Inflammatory macrophage (primary cell): ENCODE measurements around the gene TGFBR3.

ENCODE experiments used
- DNase-seq, 2 donors: peaks; one replicate each; pipeline ENCODE4 v3.0.0-alpha.2; 2020 to 2022

TGFBR3 gene

DNA sequence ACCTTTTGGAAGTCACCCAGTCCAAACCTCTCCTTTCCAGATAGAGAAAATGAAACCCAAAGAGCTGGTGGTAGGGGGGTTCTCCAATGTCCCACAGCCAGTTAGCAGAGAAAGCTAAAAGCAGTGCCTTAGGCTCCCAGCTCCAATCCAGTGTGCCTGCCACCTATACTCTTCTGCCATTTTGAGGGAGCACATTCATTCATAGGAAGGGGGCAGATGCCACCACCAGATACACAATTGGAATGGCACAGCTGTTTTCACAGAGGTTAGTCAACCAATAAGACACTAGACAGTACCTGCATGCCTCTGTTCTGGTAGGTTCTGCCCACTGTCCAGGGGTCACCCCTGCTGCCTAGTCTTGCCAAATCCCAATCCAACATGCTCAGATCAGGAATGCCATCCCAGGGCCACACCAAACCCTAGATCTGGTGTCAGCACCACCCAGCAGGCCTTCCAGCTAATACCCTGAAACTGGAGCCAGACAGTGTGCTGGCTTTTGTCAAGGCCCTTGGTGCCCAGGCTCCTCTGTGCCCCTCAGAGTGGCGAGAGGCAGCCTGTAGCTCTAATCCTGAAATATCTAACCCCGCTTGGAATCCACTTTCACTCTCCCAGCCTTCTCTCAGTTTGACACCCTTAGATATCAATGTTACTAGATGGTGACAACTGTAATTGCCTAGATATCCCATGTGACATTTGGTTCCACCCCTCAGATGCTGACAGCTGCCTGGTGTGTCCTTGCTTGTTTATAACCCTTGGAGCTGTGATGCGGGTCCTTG, 178.6 kb downstream of the TGFBR3 start:
- DNase-seq = no peak

DNA sequence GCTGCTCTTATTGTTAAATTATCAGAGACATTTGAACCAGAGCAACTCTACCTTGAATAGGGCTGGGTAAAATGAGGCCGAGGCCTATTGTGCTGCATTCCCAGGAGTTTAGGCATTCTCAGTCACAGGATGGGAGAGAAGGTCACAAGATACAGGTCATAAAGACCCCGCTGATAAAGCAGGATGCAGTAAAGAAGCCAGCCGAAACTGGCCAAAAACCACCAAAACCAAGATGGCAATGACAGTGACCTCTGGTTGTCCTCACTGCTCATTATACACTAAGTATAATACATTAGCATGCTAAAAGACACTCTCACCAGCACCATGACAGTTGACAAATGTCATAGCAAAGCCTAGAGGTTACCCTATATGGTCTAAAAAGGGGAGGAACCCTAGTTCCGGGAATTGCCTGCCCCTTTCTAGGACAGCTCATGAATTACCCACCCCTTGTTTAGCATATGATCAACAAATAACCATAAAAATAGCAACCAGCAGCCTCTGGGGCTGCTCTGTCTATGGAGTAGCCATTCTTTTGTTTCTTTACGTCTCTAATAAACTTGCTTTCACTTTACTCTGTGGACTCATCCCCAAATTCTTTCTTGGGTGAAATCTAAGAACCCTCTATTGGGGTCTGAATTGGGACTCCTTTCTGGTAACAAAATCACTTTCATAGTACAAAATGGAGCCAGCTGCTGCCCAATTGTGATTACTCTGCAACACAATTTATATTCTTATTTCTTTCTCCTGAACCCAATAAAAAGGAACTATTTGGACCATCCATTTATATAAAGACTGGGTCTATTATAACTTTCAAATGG, 179.6 kb downstream of the TGFBR3 start:
- DNase-seq = no peak

DNA sequence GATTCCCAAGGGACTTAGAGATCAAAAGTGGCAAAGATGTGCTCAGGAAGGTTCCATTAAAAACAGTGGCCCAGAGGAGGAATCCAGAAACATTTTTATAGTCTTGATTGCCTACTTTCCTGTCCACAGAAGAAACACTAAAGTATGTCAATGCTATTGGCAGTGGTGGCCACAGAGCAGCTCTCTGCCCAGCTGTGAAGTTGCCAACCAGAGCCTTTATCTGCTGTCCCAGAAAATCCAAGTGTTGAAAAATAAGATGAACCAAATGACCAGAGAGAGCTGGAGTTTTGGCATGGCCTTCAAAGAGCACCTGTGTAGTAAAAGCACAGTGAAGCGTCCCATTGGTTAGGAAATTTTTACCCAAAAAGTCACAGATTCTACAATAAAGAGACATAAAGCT, 181.2 kb downstream of the TGFBR3 start:
- no peak for DNase-seq

DNA sequence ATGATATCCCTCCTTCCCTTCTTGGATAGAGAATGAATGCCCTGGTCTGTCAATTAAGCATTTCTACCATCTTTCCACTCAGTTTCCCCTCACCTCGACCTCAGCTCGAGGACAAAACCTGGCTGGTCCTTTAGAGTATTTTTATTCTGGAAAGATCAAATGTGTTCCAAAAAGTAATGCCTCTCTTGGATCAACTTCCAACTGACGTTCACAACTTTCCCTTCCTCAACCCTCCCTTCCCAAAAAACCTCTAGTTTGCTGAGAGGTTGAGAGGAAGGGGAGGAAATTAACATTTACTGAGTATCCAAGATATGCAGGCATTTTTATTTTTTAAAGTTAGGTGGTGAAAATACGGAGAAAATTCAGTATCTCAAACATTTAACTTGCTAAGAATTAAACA, 182.9 kb downstream of the TGFBR3 start:
- no peak for DNase-seq

DNA sequence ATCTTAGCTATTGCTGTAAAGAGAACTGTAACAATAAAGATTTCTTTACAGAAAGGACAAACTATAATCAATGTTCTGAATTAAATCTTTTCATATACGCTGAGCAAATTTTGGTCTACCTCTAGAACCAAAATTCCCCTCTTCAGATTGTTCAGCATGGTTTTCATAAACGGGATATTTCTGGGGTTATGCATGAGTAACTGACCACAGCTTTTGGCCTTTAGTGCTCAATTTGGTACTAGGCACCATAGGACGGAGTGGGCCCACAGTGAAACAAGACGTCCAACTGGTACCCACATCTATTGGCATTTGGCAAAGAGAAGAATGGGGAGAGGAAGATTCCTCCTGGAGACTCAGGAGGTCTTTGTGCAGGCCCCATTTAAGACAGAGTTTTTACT, 184.5 kb downstream of the TGFBR3 start:
- no peak for DNase-seq

DNA sequence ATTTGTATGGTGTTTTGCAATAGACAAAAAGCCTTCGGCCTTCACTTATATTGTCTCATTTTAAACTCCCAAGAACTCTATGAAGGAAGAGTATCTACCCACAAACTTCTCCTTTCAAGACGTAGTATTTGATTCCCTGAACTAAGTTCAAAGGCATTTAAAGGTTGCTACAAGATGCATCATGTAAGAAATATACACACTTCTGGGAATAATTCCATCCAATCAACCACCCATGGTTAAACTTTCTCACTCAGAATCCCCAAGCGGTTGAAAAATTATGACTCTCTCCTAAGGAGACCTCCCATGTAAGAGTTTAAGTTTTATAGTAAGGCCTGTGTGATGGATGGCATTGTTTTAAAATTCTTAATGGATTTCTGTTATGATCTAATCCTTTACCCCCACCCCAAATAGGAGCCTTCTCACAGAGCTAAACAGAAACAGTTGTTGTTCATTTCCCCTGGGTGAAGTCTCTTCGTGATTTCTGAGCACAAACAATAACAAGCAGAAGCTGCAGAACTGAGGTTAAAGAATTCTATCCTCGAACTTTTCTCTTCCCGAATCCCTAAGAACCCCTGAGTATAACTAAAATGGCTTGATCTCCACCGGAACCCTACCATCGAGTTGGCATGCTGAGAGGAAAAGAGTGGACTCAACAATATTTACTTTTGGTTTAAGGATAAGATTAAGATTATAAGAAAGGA, 185.0 kb downstream of the TGFBR3 start:
- no peak for DNase-seq

DNA sequence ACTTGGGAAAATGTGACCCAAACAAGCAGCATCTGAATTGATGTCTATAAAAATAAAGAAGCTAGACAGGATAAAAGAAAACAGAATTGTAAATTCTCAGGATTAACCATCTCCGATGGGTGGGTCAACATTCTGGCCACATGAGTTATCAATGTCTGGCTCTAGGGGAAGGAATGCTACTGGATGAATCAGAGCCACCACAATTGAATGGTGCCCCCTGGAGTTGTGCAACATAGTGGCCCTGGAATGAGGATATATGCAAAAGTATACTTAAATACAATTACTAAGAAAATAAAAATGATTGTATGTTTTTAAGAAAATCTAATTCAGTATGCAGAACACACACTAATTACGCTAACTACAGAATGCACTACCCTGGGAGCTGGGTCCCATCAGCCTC, 185.6 kb downstream of the TGFBR3 start:
- no peak for DNase-seq

DNA sequence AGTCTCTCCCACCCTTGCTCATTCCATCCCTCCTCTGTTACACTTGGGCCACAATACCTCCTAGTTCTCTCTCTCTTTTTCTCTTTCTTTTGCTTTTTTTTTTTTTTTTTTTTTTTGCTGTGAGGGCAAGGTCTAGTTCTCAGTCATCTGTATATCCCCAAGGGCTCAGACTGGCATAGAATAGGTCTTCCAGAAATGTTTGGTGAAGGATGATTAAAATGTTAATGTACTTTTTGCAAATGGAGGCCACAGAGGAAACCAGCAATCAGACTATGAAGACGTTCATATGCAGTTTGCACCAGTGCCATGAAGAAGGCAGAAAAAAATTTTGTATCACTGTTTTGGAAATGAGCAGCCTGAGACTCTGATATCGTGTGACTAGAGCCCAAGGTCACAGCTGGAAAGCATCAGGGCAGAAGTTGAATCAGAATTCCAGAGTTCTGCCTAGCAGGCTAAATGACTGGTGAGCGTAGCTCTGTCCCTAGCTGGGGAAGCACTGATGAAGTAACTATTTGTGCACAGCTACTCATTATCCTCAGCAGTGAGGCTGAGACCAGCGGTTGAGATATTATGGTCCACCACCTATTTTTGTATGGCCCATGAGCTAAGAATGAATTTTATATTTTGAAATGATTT, 186.5 kb downstream of the TGFBR3 start:
- no peak for DNase-seq

DNA sequence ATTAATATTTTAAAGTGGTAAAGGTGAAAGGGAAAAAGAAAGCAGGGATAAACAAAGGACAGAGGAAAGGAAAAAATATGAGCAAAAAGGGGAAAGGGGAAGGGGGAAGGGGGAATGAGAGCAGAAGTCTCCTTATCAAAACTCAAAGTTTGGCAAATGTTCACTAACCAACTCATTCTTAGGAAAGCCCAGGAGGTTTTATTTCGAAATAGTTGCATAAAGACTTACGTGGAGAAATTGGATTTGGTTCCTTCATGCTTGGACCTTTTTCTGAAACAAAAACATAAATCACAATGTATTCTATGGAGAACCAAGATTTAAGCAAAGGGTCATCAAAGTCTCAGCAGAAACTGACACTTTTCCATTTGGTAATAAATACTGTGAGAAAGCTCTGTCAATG, 188.1 kb downstream of the TGFBR3 start:
- DNase-seq = no peak

DNA sequence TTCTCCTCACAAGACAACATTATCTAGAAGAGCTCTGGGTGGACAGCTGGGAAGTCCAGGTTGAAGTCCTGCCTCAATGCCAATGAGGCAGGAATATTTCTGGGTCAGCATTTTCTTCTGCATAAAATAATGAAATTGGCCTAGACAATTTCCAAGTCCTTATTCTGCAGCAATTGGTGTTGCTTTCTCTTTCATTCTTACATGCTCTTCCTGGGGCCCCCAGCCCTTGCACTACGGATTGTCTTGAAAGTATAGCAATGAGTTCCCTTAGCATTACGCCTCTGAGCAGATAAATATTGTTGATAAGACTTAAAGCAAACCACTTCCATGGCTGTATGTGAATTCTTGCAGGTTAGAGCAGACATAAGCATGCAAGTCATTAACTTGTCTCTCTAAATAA, 188.5 kb downstream of the TGFBR3 start:
- DNase-seq = no peak

DNA sequence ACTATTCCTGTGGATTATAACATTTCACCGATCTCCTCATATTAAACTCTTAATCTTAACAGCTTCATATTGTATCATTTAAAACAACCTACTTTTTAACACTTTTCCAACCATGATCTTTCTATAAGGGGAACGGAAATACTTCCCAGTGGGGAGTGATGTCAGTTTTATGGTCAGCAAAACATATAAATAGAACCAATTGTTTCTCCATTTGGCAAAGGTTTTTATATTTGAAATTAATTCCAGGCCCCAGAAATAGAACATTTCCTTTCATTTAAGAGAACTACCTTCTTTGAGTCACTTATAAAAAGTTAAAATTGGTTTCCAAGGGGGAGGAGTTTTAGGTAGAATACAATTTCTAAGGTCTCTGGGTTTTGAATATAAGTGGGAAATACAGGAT, 189.6 kb downstream of the TGFBR3 start:
- DNase-seq = no peak

DNA sequence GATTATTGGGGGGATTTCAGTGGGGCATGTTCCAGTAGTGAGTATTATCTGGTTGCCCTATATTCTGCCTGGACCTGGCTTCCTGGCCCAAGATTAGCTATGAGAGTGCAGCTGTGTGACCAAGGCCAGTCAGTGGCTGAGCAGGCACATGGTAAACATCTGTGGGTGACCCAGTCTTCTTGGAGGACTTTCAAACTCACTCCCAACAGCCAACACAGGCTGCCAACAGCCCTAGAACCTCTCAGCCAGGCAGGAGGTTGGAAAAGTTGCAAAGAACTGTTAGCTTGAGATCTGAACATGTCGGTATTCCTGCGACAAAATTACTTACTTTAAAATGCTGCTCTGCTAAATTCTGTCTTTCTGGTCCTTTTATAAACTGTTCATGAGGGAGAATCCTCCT, 192.4 kb downstream of the TGFBR3 start:
- DNase-seq = no peak

DNA sequence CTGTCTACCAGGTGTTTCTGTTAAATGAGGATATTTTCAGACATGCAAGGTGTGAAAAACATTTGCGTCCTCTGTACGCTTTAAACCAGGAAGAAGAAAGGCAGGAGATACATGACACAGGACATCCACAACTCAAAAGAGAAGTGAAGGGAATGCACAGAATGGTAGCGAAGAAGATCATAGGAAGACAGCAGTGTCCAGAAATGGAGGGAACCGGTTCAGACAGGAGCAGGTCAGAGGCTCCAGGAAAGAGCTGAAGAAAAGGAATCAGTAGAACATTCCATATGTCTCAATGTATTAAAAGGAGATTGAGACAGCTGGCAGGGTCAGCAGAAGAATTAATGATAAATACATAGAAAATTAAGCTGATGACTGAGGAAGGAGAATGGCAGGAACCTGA, 194.4 kb downstream of the TGFBR3 start:
- DNase-seq = no peak

DNA sequence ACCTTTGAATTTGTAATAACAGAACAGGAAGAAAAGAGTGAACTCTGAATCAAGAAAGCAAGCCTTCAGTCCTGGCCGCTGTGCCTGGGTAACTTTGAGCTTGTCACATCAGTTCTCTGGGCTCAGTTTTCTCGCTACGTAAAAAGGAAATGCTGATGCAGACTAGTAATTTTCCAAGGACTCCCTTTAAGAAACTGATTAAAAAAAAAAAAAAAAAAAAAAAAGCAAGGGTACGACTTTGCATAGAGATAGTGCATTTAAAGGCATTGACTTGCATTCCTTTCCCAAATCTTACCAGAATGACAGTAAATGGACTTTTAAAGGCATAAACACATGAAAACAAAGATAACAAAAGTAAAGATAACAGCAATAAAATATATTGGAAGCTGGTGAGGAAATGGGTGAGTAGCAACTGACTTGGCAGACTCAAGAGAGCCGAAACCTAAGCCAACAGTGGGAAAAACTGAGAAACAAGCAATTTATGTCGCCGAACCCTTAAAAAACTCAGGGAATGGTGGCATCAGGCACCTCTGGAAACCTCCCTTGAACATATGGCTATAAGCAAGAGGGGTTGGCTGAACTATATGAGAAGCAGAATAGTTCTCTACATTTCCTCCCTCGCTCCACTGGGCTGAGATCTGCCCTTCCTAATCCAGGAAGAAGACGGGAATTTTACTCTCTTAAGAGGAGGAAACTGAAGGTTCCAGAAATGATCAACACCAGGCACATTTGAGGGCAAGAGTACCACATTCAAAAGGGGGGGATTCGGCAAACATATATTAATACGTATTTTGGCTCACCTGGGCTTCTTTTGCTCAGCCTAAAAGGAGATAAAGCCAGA, 196.1 kb downstream of the TGFBR3 start:
- no peak for DNase-seq

DNA sequence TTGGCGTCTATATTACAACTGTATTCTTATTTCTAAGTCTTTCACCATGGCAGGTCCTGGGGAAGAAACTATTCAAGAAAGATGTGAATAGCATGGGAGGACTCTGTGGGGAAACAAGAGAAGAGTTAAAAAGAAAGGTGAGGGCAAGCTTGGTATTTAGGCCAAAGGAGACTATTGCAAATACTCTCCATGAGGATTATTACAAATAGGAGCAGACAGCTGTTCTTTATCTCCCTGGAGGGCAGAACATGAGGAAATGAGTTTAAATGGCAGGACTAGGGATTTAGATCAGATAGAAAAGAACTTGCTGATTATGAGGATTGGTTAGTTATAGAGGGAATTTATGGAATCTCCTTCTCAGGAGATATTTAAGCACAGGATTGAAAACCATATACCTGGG, 198.5 kb downstream of the TGFBR3 start:
- no peak for DNase-seq

DNA sequence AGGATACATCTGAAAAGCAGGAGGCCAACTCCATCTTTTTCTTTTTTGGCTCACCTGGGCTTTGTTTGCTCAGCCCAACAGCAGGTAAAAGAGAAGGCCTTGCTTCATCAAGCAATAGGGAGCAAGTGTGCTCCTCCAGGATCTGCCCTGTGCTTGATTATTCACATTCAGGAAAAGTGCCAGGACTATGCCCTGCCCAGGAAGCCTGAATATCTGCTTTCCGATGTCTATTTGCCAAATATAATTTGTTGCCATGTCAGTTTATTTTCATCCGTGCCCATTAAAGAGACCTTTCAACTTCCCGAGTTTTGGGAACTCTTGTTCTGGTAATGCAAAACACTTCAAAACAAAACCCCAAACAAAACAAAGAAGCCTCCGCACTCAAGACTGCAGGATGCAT, 200.0 kb downstream of the TGFBR3 start:
- no peak for DNase-seq

DNA sequence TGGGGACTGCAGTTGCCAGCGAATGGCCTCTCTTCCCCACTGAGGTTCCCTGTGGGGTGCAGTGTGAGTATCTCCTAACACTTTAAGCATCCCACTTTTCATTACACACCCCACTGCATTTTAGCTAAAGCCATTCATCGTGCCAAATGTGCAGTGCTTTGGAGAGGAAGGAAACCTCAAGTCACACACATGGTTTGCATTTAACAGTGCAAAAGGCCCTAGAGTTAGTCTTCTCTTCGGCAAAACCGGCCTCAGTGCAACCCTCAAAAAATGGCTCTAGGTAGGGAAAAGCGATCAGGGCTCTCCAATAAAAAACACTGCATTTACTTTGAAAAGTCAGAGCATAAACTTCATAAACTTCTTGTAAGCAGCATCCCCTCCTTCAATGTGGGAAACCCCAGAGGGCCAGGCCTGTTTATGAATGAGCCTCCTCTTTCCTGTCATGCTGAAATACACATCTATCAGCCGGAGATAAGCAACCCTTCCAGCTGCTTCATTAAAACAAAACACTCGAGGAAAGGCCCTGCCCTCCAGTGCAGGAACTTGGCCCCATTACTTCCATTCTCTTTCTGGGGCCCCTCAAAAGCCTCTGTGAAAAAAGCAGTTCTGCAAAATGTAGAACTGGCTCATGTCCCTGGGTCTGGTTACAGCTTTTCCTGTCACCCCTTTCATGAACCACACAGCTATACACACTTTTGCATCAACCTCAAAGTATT, 201.3 kb downstream of the TGFBR3 start:
- DNase-seq = no peak

DNA sequence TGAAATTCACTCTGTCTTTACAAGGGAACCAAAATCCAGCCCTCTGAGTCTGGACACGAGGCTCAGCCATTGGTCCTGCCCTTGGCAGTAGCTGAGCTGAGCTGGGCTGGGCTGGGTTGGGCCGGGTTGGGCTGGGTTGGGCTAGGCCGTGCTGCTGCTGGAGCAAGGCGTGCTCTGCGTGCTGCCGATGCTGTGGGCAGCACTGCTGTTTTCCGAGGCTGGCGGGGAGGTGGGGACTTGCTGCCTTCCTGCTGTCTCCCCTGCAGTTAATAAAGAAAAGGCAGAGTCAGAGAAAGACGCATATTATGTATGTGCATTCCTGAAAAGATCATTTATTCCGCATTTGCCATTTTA, 202.4 kb downstream of the TGFBR3 start:
- no peak for DNase-seq

DNA sequence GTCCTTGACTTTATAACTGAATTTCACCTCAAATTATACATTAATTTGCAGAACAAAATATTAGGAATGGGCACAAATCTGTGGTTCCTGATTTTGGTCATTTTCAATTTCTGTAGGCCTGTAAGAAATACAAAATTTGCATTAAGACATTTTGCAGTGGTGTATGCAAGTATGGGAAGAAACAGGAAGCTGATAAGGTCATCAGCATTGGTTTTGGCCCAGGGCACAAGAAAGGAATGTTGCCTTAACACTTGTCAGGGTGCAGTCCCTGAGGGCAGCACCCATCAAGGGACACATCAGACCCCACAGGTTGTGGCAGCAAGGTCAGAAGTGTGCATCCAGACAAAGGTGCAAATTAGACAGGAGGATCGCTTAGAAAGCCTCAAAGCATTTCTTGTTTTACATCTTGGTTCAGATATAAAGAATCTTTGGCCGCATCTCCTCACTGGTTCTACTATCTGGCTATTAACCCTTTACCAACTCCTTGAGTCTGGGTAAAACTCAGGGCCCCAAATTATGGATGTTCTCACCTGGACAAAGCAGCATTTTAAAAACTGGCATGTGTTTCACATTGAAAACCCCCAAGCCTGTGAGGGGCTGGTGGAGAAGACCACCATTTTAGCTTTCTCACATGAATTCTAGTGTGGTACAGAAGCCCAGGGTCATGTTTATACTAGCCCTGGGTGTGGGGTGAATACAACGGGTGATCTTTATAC, 202.9 kb downstream of the TGFBR3 start:
- no peak for DNase-seq

DNA sequence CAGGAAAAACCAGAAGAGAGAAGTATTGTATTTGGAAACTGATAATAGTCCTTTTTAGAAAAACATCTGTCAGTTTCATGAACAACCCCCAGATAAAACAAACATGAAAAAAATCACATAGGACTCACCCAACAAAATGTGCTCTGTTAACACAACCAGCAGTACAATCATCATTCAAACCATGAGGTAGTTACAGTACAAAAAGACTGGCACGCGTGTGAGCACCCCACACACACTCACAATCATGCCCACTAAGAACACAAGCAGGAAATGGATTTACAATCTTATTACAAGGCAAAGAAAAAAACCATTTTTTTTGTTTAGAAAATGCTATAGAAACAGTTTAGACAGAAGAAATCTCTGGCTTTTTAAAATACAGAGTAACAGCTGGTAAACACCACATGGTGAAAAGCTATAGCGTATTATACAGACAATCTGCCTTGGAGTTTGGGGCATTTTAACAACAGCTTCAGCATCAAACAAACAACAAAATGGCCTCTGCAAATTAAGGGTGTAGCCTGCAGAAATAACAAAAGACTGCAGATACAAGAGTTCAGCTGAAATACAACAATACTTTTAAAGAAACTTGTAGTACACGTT, 205.3 kb downstream of the TGFBR3 start:
- no peak for DNase-seq

DNA sequence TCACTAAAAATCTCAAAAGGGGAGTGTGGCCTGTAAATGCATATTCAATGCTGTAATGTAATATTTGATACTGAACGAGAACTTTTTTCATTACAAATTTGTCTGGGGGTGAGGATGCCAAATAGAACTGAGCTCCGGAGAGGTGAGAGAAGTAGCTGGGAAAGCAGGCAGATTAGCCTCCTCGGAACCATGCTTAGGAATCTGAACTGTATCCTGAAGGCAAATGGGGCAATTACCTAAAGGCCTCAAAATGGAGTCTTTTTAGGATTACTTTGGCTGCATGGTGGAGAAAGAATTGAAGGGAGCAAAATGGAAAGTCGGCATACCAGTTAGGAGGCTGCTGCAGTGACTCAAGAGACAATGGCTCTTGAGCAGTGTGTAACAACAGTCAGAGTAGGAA, 206.5 kb downstream of the TGFBR3 start:
- DNase-seq = no peak
